GM21723 (cell line): ENCODE data around the gene NPTN.

Experiments used
- ATAC-seq: cut with Tn5 transposase; IDR thresholded peaks from one replicate; pipeline ENCODE4 v1.9.1; 2021; ENCODE audit warnings: mild to moderate bottlenecking, moderate library complexity; ENCODE audit not compliant: unreplicated experiment

The NPTN gene

GRCh38 chr15:73632670-73633058, 525 bp downstream of the NPTN start:
- peak; percentile 6 for ATAC-seq

GRCh38 chr15:73631915-73632669, 1.1 kb downstream of the NPTN start:
- no peak for ATAC-seq

- ATAC-seq = no peak
These were observed 2.2 kb downstream of the NPTN start for GRCh38 chr15:73630921-73631362.

GRCh38 chr15:73629798-73630429, 3.3 kb downstream of the NPTN start:
- ATAC-seq = no peak

GRCh38 chr15:73628976-73629797, 4.0 kb downstream of the NPTN start:
- no peak for ATAC-seq

- no peak for ATAC-seq
These were observed 5.1 kb downstream of the NPTN start for GRCh38 chr15:73628102-73628501.

- ATAC-seq = no peak
These were observed 7.1 kb downstream of the NPTN start for GRCh38 chr15:73626072-73626471.

GRCh38 chr15:73624530-73624929, 8.7 kb downstream of the NPTN start:
- no peak for ATAC-seq

GRCh38 chr15:73621286-73621826, 11.8 kb downstream of the NPTN start:
- no peak for ATAC-seq

GRCh38 chr15:73620078-73620477, 13.1 kb downstream of the NPTN start:
- ATAC-seq = no peak

GRCh38 chr15:73617913-73618312, 15.3 kb downstream of the NPTN start:
- no peak for ATAC-seq

- no peak for ATAC-seq
These were observed 15.8 kb downstream of the NPTN start for GRCh38 chr15:73617301-73617831.

- no peak for ATAC-seq
These were observed 24.2 kb downstream of the NPTN start for GRCh38 chr15:73608941-73609340.

GRCh38 chr15:73608475-73608874, 24.7 kb downstream of the NPTN start:
- no peak for ATAC-seq

- no peak for ATAC-seq
These were observed 25.3 kb downstream of the NPTN start for GRCh38 chr15:73607843-73608242.

GRCh38 chr15:73607405-73607804, 25.8 kb downstream of the NPTN start:
- ATAC-seq = no peak

- ATAC-seq = no peak
These were observed 27.3 kb downstream of the NPTN start for GRCh38 chr15:73605759-73606436.

GRCh38 chr15:73604477-73604876, 28.7 kb downstream of the NPTN start:
- ATAC-seq = no peak

GRCh38 chr15:73602992-73603391, 30.2 kb downstream of the NPTN start:
- no peak for ATAC-seq

- ATAC-seq = no peak
These were observed 30.7 kb downstream of the NPTN start for GRCh38 chr15:73602446-73602843.
